ENCODE results near the gene CITED4. TPM values are rescaled to one million over a fixed set of nuclear protein-coding genes. Genes with fewer than 3 reads are reported as not detected.
A peak's percentile ranks its signal among the peaks of the same experiment; 100 is the strongest.

The CITED4 gene
- total RNA-seq, result 10 to 100 TPM; 13.1 to 15.0 TPM

- ATAC-seq (ENCODE audit: low read depth), result peak; percentile 90
- H3K27me3 Mint-ChIP-seq, result peaks cover 29% of the 10 kb centered on the region
- no peaks in the 10 kb centered on the region for H3K9me3 Mint-ChIP-seq
- POLR2A ChIA-PET, result interaction anchor here (0.5 to 3.1 kb wide), 23 partner anchors 9 to 1796 kb away, joined by 3 to 43 read pairs (median 4); partner anchors contain the start of genes CTPS1, NFYC and PPIH
- peak within 1 kb of the TSS; percentile 85 for H3K4me3 Mint-ChIP-seq
- H3K4me1 Mint-ChIP-seq, result peaks cover 19% of the 10 kb centered on the region
- H3K27ac Mint-ChIP-seq, result peak within 1 kb of the TSS; percentile 97
- peak; percentile 98 for DNase-seq
- H3K36me3 Mint-ChIP-seq, result no peaks in the 10 kb centered on the region
Measured at GRCh38 chr1:40862008-40862863, at the start of gene CITED4. Gene CITED4, minus strand, starts transcription at chr1:40862363. Its CDS starts 236 bp downstream, at chr1:40862127.

GRCh38 chr1:40911105-40911504, 48.9 kb upstream of the CITED4 start:
- Mint-ChIP-seq H3K4me3 (no peak overlapping the region), H3K36me3 (no peaks in the 10 kb centered on the region), H3K9me3 (no peaks in the 10 kb centered on the region), H3K27ac (no peak overlapping the region), H3K27me3 (peaks cover 15% of the 10 kb centered on the region), H3K4me1 (no peaks in the 10 kb centered on the region)
- DNase-seq, result no peak
- POLR2A ChIA-PET, result no interaction called here
- ATAC-seq (ENCODE audit: low read depth), result no peak

GRCh38 chr1:40909281-40909680, 47.1 kb upstream of the CITED4 start:
- Mint-ChIP-seq H3K4me1 (no peaks in the 10 kb centered on the region), H3K27me3 (peaks cover 19% of the 10 kb centered on the region), H3K36me3 (no peaks in the 10 kb centered on the region), H3K4me3 (no peak overlapping the region), H3K27ac (no peak overlapping the region), H3K9me3 (no peaks in the 10 kb centered on the region)
- ATAC-seq (ENCODE audit: low read depth) (no peak), DNase-seq (no peak)
- POLR2A ChIA-PET, result no interaction called here

- H3K9me3 Mint-ChIP-seq, result no peaks in the 10 kb centered on the region
- H3K36me3 Mint-ChIP-seq, result no peaks in the 10 kb centered on the region
- H3K4me3 Mint-ChIP-seq, result no peak overlapping the region
- no peak for DNase-seq
- H3K27me3 Mint-ChIP-seq, result peaks cover 20% of the 10 kb centered on the region
- POLR2A ChIA-PET, result no interaction called here
- no peak overlapping the region for H3K27ac Mint-ChIP-seq
- no peaks in the 10 kb centered on the region for H3K4me1 Mint-ChIP-seq
- ATAC-seq (ENCODE audit: low read depth), result no peak
Measured at GRCh38 chr1:40908350-40908749, 46.2 kb upstream of the CITED4 start.

GRCh38 chr1:40907899-40908298, 45.7 kb upstream of the CITED4 start:
- H3K27ac Mint-ChIP-seq, result no peak overlapping the region
- H3K4me3 Mint-ChIP-seq, result no peak overlapping the region
- peaks cover 20% of the 10 kb centered on the region for H3K27me3 Mint-ChIP-seq
- no peaks in the 10 kb centered on the region for H3K36me3 Mint-ChIP-seq
- H3K4me1 Mint-ChIP-seq, result no peaks in the 10 kb centered on the region
- H3K9me3 Mint-ChIP-seq, result no peaks in the 10 kb centered on the region
- POLR2A ChIA-PET, result no interaction called here
- DNase-seq (no peak), ATAC-seq (ENCODE audit: low read depth) (no peak)

- Mint-ChIP-seq H3K27ac (no peak overlapping the region), H3K4me1 (no peaks in the 10 kb centered on the region), H3K9me3 (no peaks in the 10 kb centered on the region), H3K36me3 (no peaks in the 10 kb centered on the region), H3K4me3 (no peak overlapping the region), H3K27me3 (peaks cover 24% of the 10 kb centered on the region)
- POLR2A ChIA-PET, result no interaction called here
- ATAC-seq (ENCODE audit: low read depth) (no peak), DNase-seq (no peak)
Measured at GRCh38 chr1:40906781-40907400, 44.7 kb upstream of the CITED4 start.

- POLR2A ChIA-PET, result no interaction called here
- ATAC-seq (ENCODE audit: low read depth), result no peak
- H3K4me1 Mint-ChIP-seq, result no peaks in the 10 kb centered on the region
- H3K27ac Mint-ChIP-seq, result no peak overlapping the region
- H3K9me3 Mint-ChIP-seq, result no peaks in the 10 kb centered on the region
- peaks cover 24% of the 10 kb centered on the region for H3K27me3 Mint-ChIP-seq
- no peaks in the 10 kb centered on the region for H3K36me3 Mint-ChIP-seq
- no peak overlapping the region for H3K4me3 Mint-ChIP-seq
- DNase-seq, result no peak
Measured at GRCh38 chr1:40905061-40905460, 42.9 kb upstream of the CITED4 start.

GRCh38 chr1:40903106-40903505, 40.9 kb upstream of the CITED4 start:
- DNase-seq, result no peak
- POLR2A ChIA-PET, result no interaction called here
- Mint-ChIP-seq H3K36me3 (no peaks in the 10 kb centered on the region), H3K9me3 (no peaks in the 10 kb centered on the region), H3K27me3 (peaks cover 21% of the 10 kb centered on the region), H3K4me3 (no peak overlapping the region), H3K4me1 (no peaks in the 10 kb centered on the region), H3K27ac (no peak overlapping the region)
- no peak for ATAC-seq (ENCODE audit: low read depth)

GRCh38 chr1:40901886-40902852, 40.0 kb upstream of the CITED4 start:
- peaks cover 2% of the 10 kb centered on the region for H3K4me1 Mint-ChIP-seq
- POLR2A ChIA-PET, result no interaction called here
- no peak for DNase-seq
- H3K9me3 Mint-ChIP-seq, result peaks cover 3% of the 10 kb centered on the region
- H3K27me3 Mint-ChIP-seq, result peaks cover 13% of the 10 kb centered on the region
- H3K36me3 Mint-ChIP-seq, result peaks cover 2% of the 10 kb centered on the region
- no peak overlapping the region for H3K4me3 Mint-ChIP-seq
- ATAC-seq (ENCODE audit: low read depth), result no peak
- H3K27ac Mint-ChIP-seq, result no peak overlapping the region

- Mint-ChIP-seq H3K4me3 (no peak overlapping the region), H3K27me3 (peaks cover 6% of the 10 kb centered on the region), H3K9me3 (peaks cover 12% of the 10 kb centered on the region), H3K4me1 (peaks cover 2% of the 10 kb centered on the region), H3K27ac (no peak overlapping the region), H3K36me3 (peaks cover 6% of the 10 kb centered on the region)
- no peak for DNase-seq
- POLR2A ChIA-PET, result no interaction called here
- ATAC-seq (ENCODE audit: low read depth), result no peak
Measured at GRCh38 chr1:40899230-40899870, 37.2 kb upstream of the CITED4 start.

- POLR2A ChIA-PET, result no interaction called here
- Mint-ChIP-seq H3K4me1 (peaks cover 2% of the 10 kb centered on the region), H3K9me3 (peaks cover 12% of the 10 kb centered on the region), H3K27ac (no peak overlapping the region), H3K4me3 (no peak overlapping the region), H3K27me3 (peaks cover 4% of the 10 kb centered on the region), H3K36me3 (peaks cover 6% of the 10 kb centered on the region)
- DNase-seq (no peak), ATAC-seq (ENCODE audit: low read depth) (no peak)
Measured at GRCh38 chr1:40898431-40898901, 36.3 kb upstream of the CITED4 start.

- peaks cover 2% of the 10 kb centered on the region for H3K4me1 Mint-ChIP-seq
- H3K36me3 Mint-ChIP-seq, result peaks cover 6% of the 10 kb centered on the region
- POLR2A ChIA-PET, result no interaction called here
Measured at GRCh38 chr1:40897513-40897912, 35.4 kb upstream of the CITED4 start.

GRCh38 chr1:40896482-40896881, 34.3 kb upstream of the CITED4 start:
- peaks cover 2% of the 10 kb centered on the region for H3K4me1 Mint-ChIP-seq
- H3K27me3 Mint-ChIP-seq, result peaks cover 5% of the 10 kb centered on the region
- ATAC-seq (ENCODE audit: low read depth) (no peak), DNase-seq (no peak)
- no peak overlapping the region for H3K4me3 Mint-ChIP-seq
- H3K27ac Mint-ChIP-seq, result no peak overlapping the region
- POLR2A ChIA-PET, result no interaction called here
- H3K36me3 Mint-ChIP-seq, result peaks cover 6% of the 10 kb centered on the region
- H3K9me3 Mint-ChIP-seq, result peaks cover 12% of the 10 kb centered on the region

More at GRCh38 chr1:40897513-40897912, 35.4 kb upstream of the CITED4 start:
- H3K9me3 Mint-ChIP-seq, result peaks cover 12% of the 10 kb centered on the region
- no peak overlapping the region for H3K27ac Mint-ChIP-seq
- ATAC-seq (ENCODE audit: low read depth) (no peak), DNase-seq (no peak)
- no peak overlapping the region for H3K4me3 Mint-ChIP-seq
- H3K27me3 Mint-ChIP-seq, result peaks cover 4% of the 10 kb centered on the region

Measured in activated naive CD8-positive, alpha-beta T cell treated with anti-CD3 and anti-CD28 coated beads, Interleukin-2, amount 10 ng/mL, durations not matched to agents 7 days and 5 days (primary cell).